Activated CD8-positive, alpha-beta memory T cell treated with anti-CD3 and anti-CD28 coated beads for 1 hour (primary cell): Measurements from ENCODE around the gene ASCC3.

Experiments
- DNase-seq, 2 donors: peaks; one replicate each; pipeline ENCODE4 v3.0.0-alpha.2; 2020; ENCODE audit warnings: low read depth in 1 of 2; ENCODE audit errors: extremely low read depth in 1 of 2

Gene ASCC3

DNA sequence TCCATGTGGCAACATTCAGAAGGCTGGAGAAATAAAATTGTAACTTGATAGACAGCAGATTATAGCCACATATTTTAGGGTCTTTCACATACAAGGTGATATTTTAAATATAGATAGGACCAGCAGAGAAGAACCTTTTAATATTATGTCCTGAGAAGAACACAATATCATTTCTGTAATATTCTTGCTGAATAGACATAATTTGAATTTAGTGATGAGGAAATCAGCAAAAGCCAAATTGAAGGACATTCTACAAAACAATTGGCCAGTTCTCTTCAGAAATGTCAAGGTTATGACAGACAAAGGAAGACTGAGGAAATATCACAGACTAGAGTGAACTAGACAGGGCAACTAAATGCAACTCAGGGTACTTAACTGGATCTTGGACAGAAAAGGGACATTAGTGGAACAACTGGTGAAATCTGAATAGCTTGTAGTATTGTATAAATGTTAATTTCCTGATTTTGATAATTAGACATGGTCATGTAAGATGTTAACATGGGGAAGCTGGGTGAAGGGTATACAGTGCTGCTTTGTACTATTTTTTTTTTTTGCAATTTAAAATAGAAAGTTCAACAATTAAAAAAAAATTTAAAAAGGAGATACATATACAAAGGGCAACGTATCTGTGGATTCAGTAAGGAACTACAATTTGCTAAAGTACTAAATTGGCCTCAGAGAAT, 281.9 kb downstream of the ASCC3 start:
- DNase-seq = no peak

DNA sequence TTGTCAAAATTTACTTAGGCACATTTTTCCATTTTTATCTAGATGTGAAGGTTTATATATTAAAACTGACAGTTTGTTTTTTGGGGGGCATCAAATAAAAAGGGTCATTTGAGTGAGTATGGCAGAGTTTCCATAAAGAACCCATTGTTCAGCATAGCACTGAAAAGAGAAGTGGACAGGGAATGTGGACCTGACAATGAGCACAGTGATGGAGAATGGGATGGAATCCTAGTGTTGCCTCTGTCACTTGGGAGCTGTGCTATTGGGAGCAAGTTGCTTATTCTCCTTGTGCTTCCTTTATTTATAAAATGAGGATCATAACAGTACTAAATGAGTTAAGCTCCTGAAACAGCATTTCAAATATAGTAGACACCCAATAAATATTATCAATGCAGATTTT, 285.7 kb downstream of the ASCC3 start:
- no peak for DNase-seq

GRCh38 chr6:100593522-100593921, 287.6 kb downstream of the ASCC3 start:
- no peak for DNase-seq

DNA sequence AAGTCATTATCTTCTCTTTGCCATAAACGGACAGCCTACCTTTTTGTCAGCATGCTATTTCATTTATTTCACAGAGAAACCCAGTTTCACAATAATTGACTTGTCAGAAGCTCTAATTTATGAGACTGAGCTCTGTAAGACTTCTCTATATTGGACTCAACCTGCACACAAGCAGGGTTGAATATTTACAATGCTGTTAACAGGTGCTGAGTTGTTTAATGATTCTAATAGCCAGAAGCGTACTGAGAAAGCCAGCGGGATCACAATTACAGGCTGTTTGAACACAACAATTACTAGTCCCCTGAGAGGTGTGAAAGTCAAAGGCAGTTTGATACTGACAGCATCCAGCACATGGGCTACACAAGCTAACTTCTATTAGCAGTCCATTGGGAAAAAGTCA, 288.2 kb downstream of the ASCC3 start:
- no peak for DNase-seq

DNA sequence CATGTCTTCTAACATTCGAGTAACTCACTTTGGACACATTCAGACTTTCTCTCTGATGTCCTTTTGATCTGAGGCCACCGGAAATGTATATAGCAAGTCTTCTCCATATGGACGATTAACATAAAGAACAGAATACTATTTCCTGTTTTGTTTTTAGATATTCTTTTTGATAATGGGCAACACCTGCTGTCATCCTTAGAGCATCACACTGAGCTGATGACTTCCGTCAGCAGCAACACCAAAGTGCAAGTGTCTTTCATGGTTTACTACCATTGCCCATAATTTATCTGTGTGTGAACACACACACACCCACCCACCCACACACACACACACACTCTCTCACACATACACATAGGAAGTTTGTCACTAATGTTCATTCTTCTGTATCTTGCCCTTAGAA, 303.7 kb downstream of the ASCC3 start:
- no peak for DNase-seq

GRCh38 chr6:100575921-100576320, 305.2 kb downstream of the ASCC3 start:
- no peak for DNase-seq

GRCh38 chr6:100574836-100575235, 306.3 kb downstream of the ASCC3 start:
- no peak for DNase-seq

GRCh38 chr6:100573166-100573565, 308.0 kb downstream of the ASCC3 start:
- no peak for DNase-seq

GRCh38 chr6:100568255-100568654, 312.9 kb downstream of the ASCC3 start:
- DNase-seq = no peak

GRCh38 chr6:100566563-100566962, 314.6 kb downstream of the ASCC3 start:
- no peak for DNase-seq

DNA sequence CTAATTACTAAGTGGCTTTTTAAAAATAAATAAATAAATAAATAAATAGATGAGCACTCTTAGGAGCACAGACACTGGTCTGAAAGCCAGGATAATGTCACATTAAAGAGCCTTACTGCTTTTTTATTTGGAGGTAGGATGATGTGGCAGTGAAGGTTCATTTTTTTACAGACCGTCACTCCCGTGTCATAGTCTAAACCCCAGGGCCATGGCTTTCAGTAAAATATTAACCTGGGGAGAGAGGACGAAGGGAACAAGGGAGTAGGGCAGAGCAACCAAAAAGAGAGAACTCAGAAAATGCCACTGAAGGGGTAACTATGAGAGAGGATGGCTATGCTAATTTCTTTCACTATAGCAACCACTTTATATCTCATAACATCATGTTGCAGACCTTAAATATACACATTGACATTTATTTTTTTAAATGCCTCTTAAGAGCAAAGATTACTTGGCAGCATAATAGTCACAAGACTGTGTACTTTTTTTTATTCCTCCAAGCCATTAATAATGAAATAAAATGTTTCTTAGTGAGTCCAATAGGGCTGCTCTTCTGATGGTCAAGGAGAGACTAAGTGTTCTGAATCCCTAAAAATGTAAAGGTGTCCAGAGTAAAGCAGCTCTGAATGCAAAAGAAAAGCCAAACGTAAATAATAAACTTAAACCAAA, 315.6 kb downstream of the ASCC3 start:
- DNase-seq = no peak

DNA sequence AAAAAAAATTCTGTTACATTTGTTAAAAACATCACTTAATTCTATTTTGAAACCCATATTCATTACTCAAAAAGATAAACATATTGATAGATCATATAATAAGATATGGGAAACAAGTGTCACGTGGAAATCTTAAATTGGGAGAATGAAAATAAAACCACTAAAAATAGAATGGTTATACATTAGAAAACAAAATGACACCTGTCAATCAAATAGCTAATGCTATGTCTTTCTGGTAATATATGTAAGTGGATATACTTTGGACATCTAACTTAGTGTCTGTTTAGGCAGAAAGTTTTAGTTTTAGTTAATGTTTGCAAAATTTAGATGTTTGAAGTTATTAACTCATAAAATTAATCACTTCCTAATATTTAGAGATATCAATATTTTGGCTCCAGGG, 321.3 kb downstream of the ASCC3 start:
- DNase-seq = no peak

GRCh38 chr6:100554228-100554627, 326.9 kb downstream of the ASCC3 start:
- no peak for DNase-seq

- no peak for DNase-seq
These were observed 327.9 kb downstream of the ASCC3 start for GRCh38 chr6:100553243-100553642.

GRCh38 chr6:100549406-100550167, 331.5 kb downstream of the ASCC3 start:
- DNase-seq = no peak

DNA sequence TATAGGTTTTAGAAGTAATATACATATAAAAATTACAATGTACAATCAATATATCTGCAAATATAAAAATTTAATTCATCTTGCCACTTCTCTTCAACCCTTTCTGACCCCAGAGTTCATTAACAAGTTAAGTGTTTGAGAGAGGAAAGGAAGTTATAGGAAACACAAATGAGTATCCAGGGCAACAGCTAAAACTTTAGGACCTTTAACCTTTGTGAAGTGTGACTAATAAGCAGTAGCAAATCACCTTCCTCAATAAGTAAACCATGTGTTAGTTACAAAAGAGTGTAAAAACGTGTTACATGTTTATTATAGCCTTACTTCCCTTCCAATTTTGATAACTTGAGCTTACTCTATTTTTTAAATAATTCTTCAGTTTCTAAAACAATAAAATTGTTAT, 343.0 kb downstream of the ASCC3 start:
- no peak for DNase-seq

DNA sequence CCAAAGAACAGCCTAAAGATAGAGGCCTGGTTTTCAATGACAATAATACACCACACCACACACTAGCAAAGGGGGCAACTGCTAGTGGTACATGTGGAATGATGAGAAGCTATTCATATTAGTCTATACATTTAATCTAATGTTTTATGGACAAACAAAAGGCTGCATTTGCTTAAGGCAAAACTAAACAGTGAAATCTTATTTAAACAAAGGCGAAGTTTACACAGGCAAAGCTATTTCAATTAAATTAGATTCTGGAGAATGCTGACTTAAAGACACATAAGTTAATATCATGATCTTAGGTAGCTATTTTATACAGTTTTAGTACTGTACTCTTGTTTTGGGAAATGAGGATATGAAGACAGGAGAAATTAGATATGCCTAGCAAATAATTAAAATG, 362.5 kb downstream of the ASCC3 start:
- no peak for DNase-seq

DNA sequence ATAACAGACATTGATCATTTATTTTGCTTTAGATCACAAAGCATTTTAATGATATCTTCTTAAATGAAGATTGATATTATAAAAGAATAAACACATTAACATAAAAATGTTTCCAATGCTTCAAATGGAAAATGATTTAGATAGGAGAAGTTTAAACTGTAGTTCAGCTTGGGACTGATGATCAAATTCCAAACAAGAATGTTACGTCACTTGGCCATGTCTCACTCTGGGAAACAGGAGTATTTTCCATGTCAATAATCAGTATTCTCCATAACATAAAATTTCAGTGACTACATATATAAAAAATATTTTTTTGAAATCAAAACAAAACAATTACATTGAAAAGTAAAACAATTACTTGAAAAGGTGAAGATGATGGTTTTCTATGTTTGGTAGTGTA, 363.5 kb downstream of the ASCC3 start:
- no peak for DNase-seq

- no peak for DNase-seq
These were observed 364.0 kb downstream of the ASCC3 start for GRCh38 chr6:100517106-100517505.

DNA sequence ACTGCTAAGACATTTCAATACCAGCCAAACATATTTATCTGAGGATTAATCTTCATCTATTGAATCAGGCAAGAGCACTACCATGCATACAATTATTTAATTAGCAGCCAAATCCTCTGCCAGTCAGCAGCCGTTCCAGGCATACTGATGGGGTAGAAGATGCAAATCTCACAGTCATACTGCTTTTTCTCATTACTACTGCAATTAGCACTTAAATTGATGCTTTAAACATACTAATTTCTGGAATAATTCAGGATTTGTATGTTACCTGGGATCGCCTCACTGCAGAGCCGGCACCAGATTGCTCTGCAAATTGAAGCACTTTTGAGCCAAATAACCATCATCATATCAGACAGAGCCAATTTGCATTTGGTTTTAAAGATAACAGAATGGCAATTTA, 366.5 kb downstream of the ASCC3 start:
- no peak for DNase-seq

GRCh38 chr6:100512203-100512862, 368.8 kb downstream of the ASCC3 start:
- DNase-seq = no peak

DNA sequence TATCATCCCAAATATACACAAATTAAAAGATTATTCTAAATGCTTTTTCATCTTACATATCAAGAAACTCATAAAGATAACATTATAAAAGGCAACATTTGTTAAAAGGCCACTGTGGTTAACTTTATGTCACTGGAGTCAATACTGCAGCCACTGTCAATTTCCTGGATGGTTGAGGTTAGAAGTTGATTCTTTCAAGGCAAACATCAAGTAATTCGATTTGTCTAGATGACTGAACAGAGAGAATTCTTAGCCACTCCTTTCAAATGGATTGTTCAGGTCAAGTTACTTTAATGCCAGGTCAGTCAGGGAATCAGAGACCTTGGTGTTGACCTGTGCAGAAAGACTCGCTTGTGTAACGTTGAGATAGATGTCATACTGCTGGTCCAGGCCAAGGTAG, 372.0 kb downstream of the ASCC3 start:
- DNase-seq = no peak
